ENCODE measurements around the gene GPHN.
A peak's percentile ranks its signal among the peaks of the same experiment; 100 is the strongest.

The GPHN gene

GRCh38 chr14:67187826-67188225, 679.9 kb downstream of the GPHN start:
- no peak overlapping the region for H4K8ac ChIP-seq (ENCODE audit: low read depth, low read length)
- no peak overlapping the region for H3K4me3 ChIP-seq (ENCODE audit: low read depth, low read length)
- H4K91ac ChIP-seq (ENCODE audit: low read depth, low read length) = no peak overlapping the region
- no peak overlapping the region for H2AFZ ChIP-seq (ENCODE audit: insufficient read depth, low read length, poor library complexity)
- H2BK12ac ChIP-seq (ENCODE audit: low read length) = no peak overlapping the region
- no peak overlapping the region for H2BK5ac ChIP-seq (ENCODE audit: low read depth, low read length, poor library complexity)
- no peak overlapping the region for H3K4me2 ChIP-seq (ENCODE audit: low read length)
- no peak overlapping the region for H3K18ac ChIP-seq (ENCODE audit: low read length)
- H4K12ac ChIP-seq (ENCODE audit: low read depth, low read length) = no peak overlapping the region
- no peaks in the 10 kb centered on the region for H3K36me3 ChIP-seq (ENCODE audit: control insufficient read depth in 1 of 2, insufficient read depth in 2 of 2, low read length in 2 of 2)
- no peak overlapping the region for H3K23ac ChIP-seq (ENCODE audit: low read length)
- peaks cover 0 to 7% of the 10 kb centered on the region in 2 experiments for H3K4me1 ChIP-seq (ENCODE audit: control insufficient read depth in 1 of 2, insufficient read depth in 2 of 2, low read length in 2 of 2)
- H3K14ac ChIP-seq (ENCODE audit: low read length) = no peak overlapping the region
- no peaks in the 10 kb centered on the region for H3K79me1 ChIP-seq (ENCODE audit: low read length)
- no peaks in the 10 kb centered on the region for H3K79me2 ChIP-seq (ENCODE audit: control insufficient read depth, insufficient read depth, low read length, poor library complexity)
- H3K27ac ChIP-seq (ENCODE audit: low read depth, low read length) = no peak overlapping the region
- H3K9ac ChIP-seq (ENCODE audit: low read length) = no peak overlapping the region
- H2AK5ac ChIP-seq (ENCODE audit: low read length) = no peak overlapping the region
- no peaks in the 10 kb centered on the region for H3K27me3 ChIP-seq (ENCODE audit: insufficient read depth, low read length)
- H3K9me3 ChIP-seq (ENCODE audit: insufficient read depth, low read depth, low read length) = no peaks in the 10 kb centered on the region
- WGBS (ENCODE audit: extremely low coverage, insufficient coverage, insufficient read length) = no CpG with 5 or more reads among the region's 2 CpGs
- no peak for DNase-seq
- H3K4ac ChIP-seq (ENCODE audit: low read depth, low read length) = no peak overlapping the region
- no peak overlapping the region for H2BK120ac ChIP-seq (ENCODE audit: insufficient read depth, low read length, poor library complexity)

- Histone ChIP-seq H3K18ac (ENCODE audit: low read length) (no peak overlapping the region), H3K14ac (ENCODE audit: low read length) (no peak overlapping the region), H3K23ac (ENCODE audit: low read length) (no peak overlapping the region), H3K9me3 (ENCODE audit: insufficient read depth, low read depth, low read length) (no peaks in the 10 kb centered on the region), H2AK5ac (ENCODE audit: low read length) (no peak overlapping the region), H3K4ac (ENCODE audit: low read depth, low read length) (no peak overlapping the region), H2BK120ac (ENCODE audit: insufficient read depth, low read length, poor library complexity) (no peak overlapping the region), H4K91ac (ENCODE audit: low read depth, low read length) (no peak overlapping the region), H3K79me2 (ENCODE audit: control insufficient read depth, insufficient read depth, low read length, poor library complexity) (no peaks in the 10 kb centered on the region), H2BK12ac (ENCODE audit: low read length) (no peak overlapping the region), H3K4me2 (ENCODE audit: low read length) (no peak overlapping the region), H3K9ac (ENCODE audit: low read length) (no peak overlapping the region), H3K36me3 (ENCODE audit: control insufficient read depth in 1 of 2, insufficient read depth in 2 of 2, low read length in 2 of 2) (no peaks in the 10 kb centered on the region), H3K27me3 (ENCODE audit: insufficient read depth, low read length) (no peaks in the 10 kb centered on the region), H3K4me3 (ENCODE audit: low read depth, low read length) (no peak overlapping the region), H4K8ac (ENCODE audit: low read depth, low read length) (no peak overlapping the region), H3K79me1 (ENCODE audit: low read length) (no peaks in the 10 kb centered on the region), H3K27ac (ENCODE audit: low read depth, low read length) (no peak overlapping the region), H2AFZ (ENCODE audit: insufficient read depth, low read length, poor library complexity) (no peak overlapping the region), H3K4me1 (ENCODE audit: control insufficient read depth in 1 of 2, insufficient read depth in 2 of 2, low read length in 2 of 2) (peaks cover 0 to 7% of the 10 kb centered on the region in 2 experiments), H4K12ac (ENCODE audit: low read depth, low read length) (no peak overlapping the region), H2BK5ac (ENCODE audit: low read depth, low read length, poor library complexity) (no peak overlapping the region)
- DNase-seq = peak in 1 of 2 donors; percentile 70
- WGBS (ENCODE audit: extremely low coverage, insufficient coverage, insufficient read length) = no CpG with 5 or more reads among the region's 4 CpGs
Measured at GRCh38 chr14:67188326-67188725, 680.4 kb downstream of the GPHN start.

- no peak overlapping the region for H2AFZ ChIP-seq (ENCODE audit: insufficient read depth, low read length, poor library complexity)
- H3K4me1 ChIP-seq (ENCODE audit: control insufficient read depth in 1 of 2, insufficient read depth in 2 of 2, low read length in 2 of 2) = peaks cover 0 to 4% of the 10 kb centered on the region in 2 experiments
- H2BK5ac ChIP-seq (ENCODE audit: low read depth, low read length, poor library complexity) = no peak overlapping the region
- H3K14ac ChIP-seq (ENCODE audit: low read length) = no peak overlapping the region
- H3K18ac ChIP-seq (ENCODE audit: low read length) = no peak overlapping the region
- H4K12ac ChIP-seq (ENCODE audit: low read depth, low read length) = no peak overlapping the region
- no peak overlapping the region for H3K4ac ChIP-seq (ENCODE audit: low read depth, low read length)
- no peak overlapping the region for H3K9ac ChIP-seq (ENCODE audit: low read length)
- no peak for DNase-seq
- H2AK5ac ChIP-seq (ENCODE audit: low read length) = no peak overlapping the region
- H3K4me3 ChIP-seq (ENCODE audit: low read depth, low read length) = no peak overlapping the region
- no peak overlapping the region for H2BK12ac ChIP-seq (ENCODE audit: low read length)
- H2BK120ac ChIP-seq (ENCODE audit: insufficient read depth, low read length, poor library complexity) = no peak overlapping the region
- H3K9me3 ChIP-seq (ENCODE audit: insufficient read depth, low read depth, low read length) = no peaks in the 10 kb centered on the region
- no peaks in the 10 kb centered on the region for H3K79me1 ChIP-seq (ENCODE audit: low read length)
- no peaks in the 10 kb centered on the region for H3K36me3 ChIP-seq (ENCODE audit: control insufficient read depth in 1 of 2, insufficient read depth in 2 of 2, low read length in 2 of 2)
- no peak overlapping the region for H4K91ac ChIP-seq (ENCODE audit: low read depth, low read length)
- no CpG with 5 or more reads among the region's 8 CpGs for WGBS (ENCODE audit: extremely low coverage, insufficient coverage, insufficient read length)
- H3K79me2 ChIP-seq (ENCODE audit: control insufficient read depth, insufficient read depth, low read length, poor library complexity) = no peaks in the 10 kb centered on the region
- no peaks in the 10 kb centered on the region for H3K27me3 ChIP-seq (ENCODE audit: insufficient read depth, low read length)
- H3K23ac ChIP-seq (ENCODE audit: low read length) = no peak overlapping the region
- no peak overlapping the region for H3K4me2 ChIP-seq (ENCODE audit: low read length)
- H4K8ac ChIP-seq (ENCODE audit: low read depth, low read length) = no peak overlapping the region
- no peak overlapping the region for H3K27ac ChIP-seq (ENCODE audit: low read depth, low read length)
Measured at GRCh38 chr14:67191768-67192290, 683.9 kb downstream of the GPHN start.

GRCh38 chr14:67192366-67192765, 684.4 kb downstream of the GPHN start:
- Histone ChIP-seq H2AK5ac (ENCODE audit: low read length) (no peak overlapping the region), H2BK120ac (ENCODE audit: insufficient read depth, low read length, poor library complexity) (no peak overlapping the region), H3K14ac (ENCODE audit: low read length) (no peak overlapping the region), H3K23ac (ENCODE audit: low read length) (no peak overlapping the region), H4K8ac (ENCODE audit: low read depth, low read length) (no peak overlapping the region), H3K9ac (ENCODE audit: low read length) (no peak overlapping the region), H2AFZ (ENCODE audit: insufficient read depth, low read length, poor library complexity) (no peak overlapping the region), H2BK12ac (ENCODE audit: low read length) (no peak overlapping the region), H4K12ac (ENCODE audit: low read depth, low read length) (no peak overlapping the region), H3K79me1 (ENCODE audit: low read length) (no peaks in the 10 kb centered on the region), H3K4me1 (ENCODE audit: control insufficient read depth in 1 of 2, insufficient read depth in 2 of 2, low read length in 2 of 2) (peaks cover 0 to under 1% of the 10 kb centered on the region in 2 experiments), H3K9me3 (ENCODE audit: insufficient read depth, low read depth, low read length) (no peaks in the 10 kb centered on the region), H3K4me3 (ENCODE audit: low read depth, low read length) (no peak overlapping the region), H3K4me2 (ENCODE audit: low read length) (no peak overlapping the region), H3K27me3 (ENCODE audit: insufficient read depth, low read length) (no peaks in the 10 kb centered on the region), H3K79me2 (ENCODE audit: control insufficient read depth, insufficient read depth, low read length, poor library complexity) (no peaks in the 10 kb centered on the region), H3K36me3 (ENCODE audit: control insufficient read depth in 1 of 2, insufficient read depth in 2 of 2, low read length in 2 of 2) (no peaks in the 10 kb centered on the region), H4K91ac (ENCODE audit: low read depth, low read length) (no peak overlapping the region), H2BK5ac (ENCODE audit: low read depth, low read length, poor library complexity) (no peak overlapping the region), H3K18ac (ENCODE audit: low read length) (no peak overlapping the region), H3K27ac (ENCODE audit: low read depth, low read length) (no peak overlapping the region), H3K4ac (ENCODE audit: low read depth, low read length) (no peak overlapping the region)
- DNase-seq = no peak
- no CpG with 5 or more reads among the region's 2 CpGs for WGBS (ENCODE audit: extremely low coverage, insufficient coverage, insufficient read length)

Data from trophoblast cell (in vitro differentiated cells and primary cell).